Activated CD4-positive, alpha-beta memory T cell treated with anti-CD3 and anti-CD28 coated beads, Interleukin-2, amount 10 ng/mL, durations not matched to agents 7 days and 5 days (primary cell): ENCODE data around the gene PTK7. TPM values are rescaled to one million over a fixed set of nuclear protein-coding genes. Genes with fewer than 3 reads are reported as not detected.

Experiments used
- CTCF ChIA-PET: fragments of 350-600 bp; sonication (Branson Sonifier 250); formaldehyde crosslinking; loops from one replicate; lab custom pipeline; 2021; ENCODE audit warnings: antibody characterized with exemption, inconsistent platforms; lab: Charles Lee
- POLR2A ChIA-PET: fragments of 350-600 bp; sonication (Branson Sonifier 250); formaldehyde crosslinking; loops from one replicate; lab custom pipeline; 2021; ENCODE audit warnings: antibody characterized with exemption; lab: Charles Lee
- DNase-seq: peaks from one replicate; pipeline ENCODE4 v3.0.0-alpha.2; 2020
- H3K27ac Mint-ChIP-seq: one replicate; pipeline ENCODE4 v1.8.0; 2021; ENCODE audit warnings: mild to moderate bottlenecking, mixed read lengths
- H3K27me3 Mint-ChIP-seq: one replicate; pipeline ENCODE4 v1.8.0; 2021; ENCODE audit warnings: mixed read lengths
- H3K36me3 Mint-ChIP-seq: one replicate; pipeline ENCODE4 v1.8.0; 2021; ENCODE audit warnings: low read depth, mixed read lengths
- H3K4me1 Mint-ChIP-seq: one replicate; pipeline ENCODE4 v1.8.0; 2021; ENCODE audit warnings: mixed read lengths
- H3K4me3 Mint-ChIP-seq: one replicate; pipeline ENCODE4 v1.8.0; 2021; ENCODE audit warnings: mild to moderate bottlenecking, mixed read lengths
- H3K9me3 Mint-ChIP-seq: one replicate; pipeline ENCODE4 v1.8.0; 2021; ENCODE audit warnings: mixed read lengths
- total RNA-seq, 2 experiments: library from RNA; stranded (reverse); gene quantifications; one replicate each; pipeline ENCODE4 v1.2.3, GENCODE V29; 2021

Gene PTK7
- total RNA-seq = under 1 TPM; 0.23 to 0.35 TPM

DNA sequence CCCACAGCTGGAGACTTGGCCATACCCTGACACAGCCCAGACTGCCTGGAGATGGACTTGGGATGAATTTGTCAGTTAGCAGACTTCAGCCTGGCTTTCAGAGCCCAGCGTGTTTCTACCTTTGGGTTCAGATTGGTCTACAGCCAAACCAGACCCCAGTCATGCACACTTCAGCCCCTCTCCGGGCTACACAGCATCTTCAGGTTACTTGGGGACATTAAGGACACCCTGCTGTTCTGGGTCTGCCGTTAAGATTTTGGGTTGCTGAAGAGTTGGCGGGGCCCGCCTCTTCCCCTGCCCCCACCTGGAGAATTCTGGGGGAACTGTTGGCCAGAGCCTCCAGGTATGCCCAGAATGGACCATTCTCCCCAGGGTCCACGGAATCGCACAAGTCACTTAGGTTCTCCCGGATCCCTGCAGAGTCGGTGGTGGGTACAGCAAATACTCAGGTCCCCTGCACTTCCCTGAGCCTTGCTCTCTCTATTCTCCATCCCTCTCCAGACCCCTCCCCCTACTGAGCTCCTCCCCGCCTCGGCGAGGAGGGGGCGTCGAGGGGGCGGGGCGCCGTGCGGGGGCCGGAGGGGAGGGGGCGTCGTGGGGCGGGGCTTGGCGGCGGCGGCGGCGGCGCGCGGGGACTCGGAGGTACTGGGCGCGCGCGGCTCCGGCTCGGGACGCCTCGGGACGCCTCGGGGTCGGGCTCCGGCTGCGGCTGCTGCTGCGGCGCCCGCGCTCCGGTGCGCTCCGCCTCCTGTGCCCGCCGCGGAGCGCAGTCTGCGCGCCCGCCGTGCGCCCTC is at the start of gene PTK7:
TSS of gene PTK7 (plus strand) at position 645 of the 794 bp plus-strand sequence. CDS start 175 bp downstream, outside the sequence.
- POLR2A ChIA-PET = no interaction called here
- no peaks in the 10 kb centered on the region for H3K9me3 Mint-ChIP-seq
- H3K27me3 Mint-ChIP-seq = peaks cover 40% of the 10 kb centered on the region
- H3K4me1 Mint-ChIP-seq = peaks cover 3% of the 10 kb centered on the region
- no peak within 1 kb of the TSS for H3K4me3 Mint-ChIP-seq
- no peak within 1 kb of the TSS for H3K27ac Mint-ChIP-seq
- CTCF ChIA-PET = no interaction called here
- no peak for DNase-seq
- H3K36me3 Mint-ChIP-seq = no peaks in the 10 kb centered on the region

DNA sequence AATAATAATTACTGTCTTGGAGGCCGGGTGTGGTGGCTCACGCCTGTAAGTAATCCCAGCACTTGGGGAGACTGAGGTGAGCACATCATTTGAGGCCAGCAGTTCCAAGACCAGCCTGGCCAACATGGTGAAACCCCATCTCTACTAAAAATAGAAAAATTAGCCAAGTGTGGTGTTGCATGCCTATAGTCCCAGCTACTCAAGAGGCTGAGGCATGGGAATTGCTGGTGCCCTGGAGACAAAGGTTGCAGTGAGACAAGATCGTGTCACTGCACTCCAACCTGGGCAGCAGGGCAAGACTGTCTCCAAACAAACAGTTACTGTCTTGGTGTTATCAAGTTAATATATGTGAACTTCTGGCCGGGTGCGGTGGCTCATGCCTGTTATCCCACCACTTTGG is 49.7 kb upstream of the PTK7 start:
- Mint-ChIP-seq H3K9me3 (no peaks in the 10 kb centered on the region), H3K36me3 (peaks cover 56% of the 10 kb centered on the region), H3K27ac (no peak overlapping the region), H3K4me1 (peaks cover 24% of the 10 kb centered on the region), H3K27me3 (no peaks in the 10 kb centered on the region), H3K4me3 (no peak overlapping the region)
- no peak for DNase-seq
- ChIA-PET CTCF (interaction anchor here (1.3 kb wide), 1 partner anchor 118 kb away, joined by 3 read pairs; no protein-coding TSS in a partner anchor), POLR2A (interaction anchor here (0.6 kb wide), 1 partner anchor 9 kb away, joined by 4 read pairs; no protein-coding TSS in a partner anchor)

DNA sequence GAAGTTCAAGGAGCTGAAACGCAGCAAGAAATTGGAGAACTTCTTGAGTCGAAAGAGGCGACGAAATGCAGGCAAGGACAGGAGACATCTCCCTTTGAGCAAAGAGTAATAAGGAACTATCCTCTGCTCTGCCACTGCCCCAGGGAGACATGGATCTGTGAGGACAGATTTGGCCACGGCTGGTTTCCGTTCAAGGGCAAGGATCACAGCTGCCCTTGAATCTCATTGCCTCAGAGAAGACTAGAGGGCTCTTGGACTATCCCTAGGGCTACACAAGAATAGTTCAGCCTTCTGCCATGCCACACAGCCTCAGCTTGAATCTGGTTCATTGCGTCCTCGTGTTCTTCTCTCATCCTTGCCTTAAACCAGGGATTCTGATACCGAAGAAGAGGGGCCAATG is 47.0 kb upstream of the PTK7 start:
- no peak overlapping the region for H3K27ac Mint-ChIP-seq
- no peaks in the 10 kb centered on the region for H3K9me3 Mint-ChIP-seq
- no peak for DNase-seq
- peaks cover 15% of the 10 kb centered on the region for H3K4me1 Mint-ChIP-seq
- ChIA-PET POLR2A (no interaction called here), CTCF (interaction anchor here (1.3 kb wide), 1 partner anchor 115 kb away, joined by 3 read pairs; no protein-coding TSS in a partner anchor)
- peaks cover 67% of the 10 kb centered on the region for H3K36me3 Mint-ChIP-seq
- H3K27me3 Mint-ChIP-seq = no peaks in the 10 kb centered on the region
- H3K4me3 Mint-ChIP-seq = no peak overlapping the region

DNA sequence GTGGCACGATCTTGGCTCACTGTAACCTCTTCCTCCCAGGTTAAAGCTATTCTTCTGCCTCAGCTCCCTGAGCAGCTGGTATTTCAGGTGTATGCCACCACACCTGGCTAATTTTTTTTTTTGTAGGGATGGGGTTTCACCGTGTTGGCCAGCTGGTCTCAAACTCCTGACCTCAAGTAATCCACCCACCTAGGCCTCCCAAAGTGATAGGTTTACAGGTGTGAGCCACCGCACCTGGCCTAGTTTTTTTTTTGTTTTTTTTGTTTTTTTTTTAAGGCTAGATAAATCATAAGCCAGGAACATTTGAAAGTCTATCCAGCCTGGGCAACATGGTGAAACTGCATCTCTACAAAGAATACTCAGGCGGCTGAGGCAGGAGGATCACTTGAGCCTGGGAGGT is 43.8 kb upstream of the PTK7 start:
- Mint-ChIP-seq H3K9me3 (no peaks in the 10 kb centered on the region), H3K4me3 (no peak overlapping the region), H3K36me3 (peaks cover 49% of the 10 kb centered on the region), H3K27me3 (no peaks in the 10 kb centered on the region), H3K4me1 (peaks cover 5% of the 10 kb centered on the region), H3K27ac (no peak overlapping the region)
- DNase-seq = no peak
- CTCF ChIA-PET = interaction anchor here (0.5 to 1.7 kb wide), 2 partner anchors 111 to 432 kb away, joined by 3 to 5 read pairs; no protein-coding TSS in a partner anchor
- POLR2A ChIA-PET = interaction anchor here (1.6 kb wide), 1 partner anchor 18 kb away, joined by 3 read pairs; no protein-coding TSS in a partner anchor

DNA sequence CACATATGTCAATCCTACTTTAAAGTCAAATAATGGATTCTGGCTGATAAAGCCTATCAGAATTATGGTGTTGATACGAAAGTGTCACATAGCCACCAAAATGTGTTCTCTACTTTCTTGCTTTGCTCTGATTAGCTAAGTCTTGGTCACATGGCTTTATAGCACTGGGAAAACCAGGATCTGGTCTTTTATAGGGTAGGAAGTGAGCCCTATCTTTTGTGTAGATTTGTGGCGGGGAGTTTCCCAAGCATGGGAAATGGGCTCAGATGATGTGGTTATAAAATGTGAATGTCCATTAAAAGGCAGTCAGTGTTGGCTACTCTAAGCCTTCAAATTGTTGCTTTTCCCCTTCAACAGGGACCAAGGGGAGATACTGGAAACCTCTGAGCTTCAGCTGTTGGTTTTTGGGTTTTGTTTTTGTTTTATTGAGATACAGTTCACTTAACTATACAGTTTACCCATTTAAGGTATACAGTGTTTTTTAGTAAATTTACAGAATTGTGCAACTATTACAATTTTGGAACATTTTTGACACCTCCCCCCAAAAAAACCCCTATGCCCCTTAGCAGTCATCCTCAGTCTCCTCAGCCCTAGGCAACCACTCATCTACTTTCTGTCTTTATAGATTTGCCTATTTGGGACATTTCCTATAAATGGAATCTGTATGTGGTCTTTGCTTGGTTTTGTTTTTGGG is 42.5 kb upstream of the PTK7 start:
- Mint-ChIP-seq H3K36me3 (peaks cover 52% of the 10 kb centered on the region), H3K9me3 (no peaks in the 10 kb centered on the region), H3K27ac (peak overlapping the region; percentile 12), H3K27me3 (no peaks in the 10 kb centered on the region), H3K4me3 (no peak overlapping the region), H3K4me1 (peaks cover 5% of the 10 kb centered on the region)
- no peak for DNase-seq
- CTCF ChIA-PET = interaction anchor here (1.7 kb wide), 1 partner anchor 110 kb away, joined by 5 read pairs; no protein-coding TSS in a partner anchor
- POLR2A ChIA-PET = interaction anchor here (1.7 kb wide), 1 partner anchor 13 kb away, joined by 5 read pairs; the partner anchor contains the start of gene RRP36

DNA sequence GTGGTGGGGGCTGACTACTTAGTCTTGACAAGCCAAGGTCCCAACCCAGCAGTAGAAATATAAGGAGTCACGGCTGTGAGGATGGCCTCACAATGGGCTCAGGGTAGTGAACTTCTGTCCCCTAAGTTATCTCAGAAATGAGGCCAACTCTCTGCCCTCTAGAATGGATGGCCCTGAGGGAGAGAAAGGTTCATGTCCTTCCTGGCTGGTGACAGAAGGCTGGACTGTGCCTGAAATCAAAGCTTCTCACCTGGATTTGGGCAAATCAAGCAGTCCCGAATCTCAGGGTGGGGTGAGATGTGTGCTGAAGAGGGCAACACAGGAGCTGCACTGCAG is 42.0 kb upstream of the PTK7 start:
- H3K4me1 Mint-ChIP-seq = peaks cover 5% of the 10 kb centered on the region
- no peak overlapping the region for H3K27ac Mint-ChIP-seq
- CTCF ChIA-PET = interaction anchor here (0.8 kb wide), 1 partner anchor 18 kb away, joined by 4 read pairs; no protein-coding TSS in a partner anchor
- no peaks in the 10 kb centered on the region for H3K27me3 Mint-ChIP-seq
- POLR2A ChIA-PET = interaction anchor here (1.7 kb wide), 1 partner anchor 13 kb away, joined by 5 read pairs; the partner anchor contains the start of gene RRP36
- no peak overlapping the region for H3K4me3 Mint-ChIP-seq
- DNase-seq = no peak
- H3K9me3 Mint-ChIP-seq = no peaks in the 10 kb centered on the region
- H3K36me3 Mint-ChIP-seq = peaks cover 50% of the 10 kb centered on the region

DNA sequence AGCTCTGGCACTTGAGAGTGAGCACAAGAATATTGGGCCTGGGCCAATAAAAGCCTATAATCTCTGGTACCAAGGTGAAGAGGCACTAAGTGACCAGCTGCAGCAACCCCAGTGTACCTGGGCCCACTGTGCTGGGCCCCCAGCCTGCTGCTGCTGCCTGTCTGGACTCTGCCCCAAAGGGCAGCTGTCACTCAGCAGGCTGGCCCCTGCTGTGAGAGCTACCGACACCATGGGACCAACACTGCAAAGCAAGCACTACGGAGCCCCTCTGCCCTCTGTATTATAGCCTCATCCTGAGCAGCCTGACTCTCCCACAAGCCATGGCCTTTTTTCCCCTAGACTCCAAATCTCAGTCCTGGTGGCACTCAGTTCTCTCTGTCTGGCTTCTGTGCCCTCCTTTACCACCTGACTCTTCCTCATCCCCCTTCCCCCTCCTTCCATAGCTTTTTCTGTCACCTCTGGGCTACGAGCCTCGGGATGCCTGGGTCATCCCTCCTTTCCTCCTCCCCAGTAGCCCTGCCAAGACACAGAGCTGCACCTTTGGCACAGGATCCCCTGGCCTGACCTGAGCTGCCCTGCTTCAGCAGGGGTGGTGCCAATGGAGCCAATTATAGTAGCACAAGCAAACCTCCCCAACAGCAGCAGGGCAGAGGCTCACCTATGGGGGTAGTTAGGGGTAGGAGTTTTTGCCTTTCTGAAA is 40.5 kb upstream of the PTK7 start:
- POLR2A ChIA-PET = interaction anchor here (0.8 to 1.2 kb wide), 3 partner anchors 10 to 392 kb away, joined by 3 to 4 read pairs (median 3); partner anchors contain the start of gene ABCC10
- no peaks in the 10 kb centered on the region for H3K9me3 Mint-ChIP-seq
- H3K27ac Mint-ChIP-seq = no peak overlapping the region

DNA sequence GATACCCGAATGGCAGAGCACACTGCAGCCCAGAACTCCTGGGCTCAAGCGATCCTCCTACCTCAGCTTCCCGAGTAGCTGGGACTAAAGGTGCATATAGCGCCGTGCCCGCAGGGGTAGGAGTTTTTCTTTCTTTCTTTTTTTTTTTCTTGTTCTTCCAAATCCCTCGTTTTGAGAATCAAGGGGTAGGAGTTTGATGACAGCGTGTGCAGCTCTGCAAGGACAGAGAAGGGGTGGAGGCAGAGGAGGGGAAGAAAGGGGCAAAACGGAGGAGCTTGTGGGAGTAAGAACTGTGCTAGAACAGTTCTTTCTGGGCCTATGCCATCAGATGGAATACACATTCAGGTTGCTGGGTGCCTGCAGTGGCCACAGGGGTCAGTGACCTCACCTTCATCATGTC is 39.4 kb upstream of the PTK7 start:
- Mint-ChIP-seq H3K27me3 (no peaks in the 10 kb centered on the region), H3K4me1 (peaks cover 5% of the 10 kb centered on the region), H3K27ac (no peak overlapping the region), H3K4me3 (no peak overlapping the region), H3K9me3 (no peaks in the 10 kb centered on the region), H3K36me3 (peaks cover 42% of the 10 kb centered on the region)
- no peak for DNase-seq
- POLR2A ChIA-PET = no interaction called here
- CTCF ChIA-PET = no interaction called here

More for the DNA sequence above, 40.5 kb upstream of the PTK7 start:
- no peak for DNase-seq
- CTCF ChIA-PET = no interaction called here
- Mint-ChIP-seq H3K4me1 (peaks cover 5% of the 10 kb centered on the region), H3K27me3 (no peaks in the 10 kb centered on the region), H3K36me3 (peaks cover 47% of the 10 kb centered on the region), H3K4me3 (no peak overlapping the region)

DNA sequence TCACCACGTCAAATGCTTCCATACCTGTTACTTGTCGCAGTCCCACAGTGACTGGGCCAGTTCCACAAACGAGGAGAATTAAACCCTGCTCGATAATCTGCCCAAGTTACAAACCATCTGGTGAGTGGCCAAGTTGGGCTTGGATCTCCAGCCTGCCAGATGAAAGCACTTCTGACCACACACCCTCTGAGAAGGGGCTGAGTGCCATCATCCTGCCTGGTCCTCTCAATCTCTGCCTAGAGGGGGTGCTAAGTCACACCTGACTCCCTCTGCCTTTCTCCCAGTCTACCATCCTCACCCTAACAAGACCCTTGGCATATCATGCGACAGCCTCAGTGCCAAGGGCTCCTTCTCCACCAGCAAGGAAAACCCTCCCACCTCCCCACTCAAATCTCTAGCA is 38.9 kb upstream of the PTK7 start:
- ChIA-PET CTCF (no interaction called here), POLR2A (no interaction called here)
- Mint-ChIP-seq H3K9me3 (no peaks in the 10 kb centered on the region), H3K27me3 (no peaks in the 10 kb centered on the region), H3K4me1 (peaks cover 3% of the 10 kb centered on the region), H3K27ac (no peak overlapping the region), H3K4me3 (no peak overlapping the region), H3K36me3 (peaks cover 41% of the 10 kb centered on the region)
- DNase-seq = no peak

DNA sequence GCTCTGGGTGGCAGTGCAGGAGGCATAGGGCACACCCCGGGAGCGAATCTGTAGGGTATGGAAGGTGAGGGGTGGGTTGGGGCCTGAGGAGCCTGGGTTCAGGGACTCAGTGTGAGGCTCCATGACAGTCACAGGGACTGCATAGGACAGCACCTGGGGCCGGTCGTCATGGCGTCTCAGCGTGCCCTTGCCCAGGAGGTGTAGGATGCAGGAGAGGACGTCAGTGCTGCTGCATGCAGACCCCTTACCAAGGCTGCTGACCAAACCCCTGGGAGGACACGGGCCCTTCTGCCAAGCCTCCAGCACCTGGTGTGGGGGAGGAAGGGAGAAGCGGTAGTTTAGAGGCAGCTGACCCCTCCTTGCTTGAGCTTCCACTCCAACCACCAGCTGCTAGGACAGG is 38.4 kb upstream of the PTK7 start:
- peaks cover 44% of the 10 kb centered on the region for H3K36me3 Mint-ChIP-seq
- peaks cover 3% of the 10 kb centered on the region for H3K4me1 Mint-ChIP-seq
- ChIA-PET CTCF (no interaction called here), POLR2A (no interaction called here)
- no peak for DNase-seq
- H3K9me3 Mint-ChIP-seq = no peaks in the 10 kb centered on the region
- no peaks in the 10 kb centered on the region for H3K27me3 Mint-ChIP-seq
- no peak overlapping the region for H3K27ac Mint-ChIP-seq
- no peak overlapping the region for H3K4me3 Mint-ChIP-seq

DNA sequence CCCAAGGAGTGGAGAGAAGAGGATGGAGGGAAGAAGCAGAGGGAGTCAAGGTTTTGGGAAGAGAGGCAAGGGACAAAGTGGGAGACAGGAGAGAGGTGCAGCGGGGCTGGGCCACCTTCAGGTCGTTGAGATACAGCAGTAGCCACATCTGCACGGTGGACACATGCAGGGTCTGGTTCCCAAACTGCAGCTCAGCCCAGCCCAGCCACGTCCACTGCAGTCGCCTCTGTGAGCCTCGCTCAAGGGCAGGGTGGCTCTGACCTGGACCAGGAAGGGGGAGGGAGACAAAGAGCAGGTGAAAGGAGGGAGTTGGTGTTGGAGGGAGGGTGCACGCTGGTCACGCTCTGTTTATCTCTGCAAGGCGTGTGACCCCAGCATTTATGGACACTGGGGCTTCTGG is 37.4 kb upstream of the PTK7 start:
- POLR2A ChIA-PET = no interaction called here
- CTCF ChIA-PET = interaction anchor here (0.6 kb wide), 1 partner anchor 23 kb away, joined by 5 read pairs; no protein-coding TSS in a partner anchor
- no peak for DNase-seq
- H3K36me3 Mint-ChIP-seq = peaks cover 40% of the 10 kb centered on the region
- no peaks in the 10 kb centered on the region for H3K27me3 Mint-ChIP-seq
- H3K4me1 Mint-ChIP-seq = no peaks in the 10 kb centered on the region
- H3K27ac Mint-ChIP-seq = peak overlapping the region; percentile 35
- H3K4me3 Mint-ChIP-seq = no peak overlapping the region
- no peaks in the 10 kb centered on the region for H3K9me3 Mint-ChIP-seq

DNA sequence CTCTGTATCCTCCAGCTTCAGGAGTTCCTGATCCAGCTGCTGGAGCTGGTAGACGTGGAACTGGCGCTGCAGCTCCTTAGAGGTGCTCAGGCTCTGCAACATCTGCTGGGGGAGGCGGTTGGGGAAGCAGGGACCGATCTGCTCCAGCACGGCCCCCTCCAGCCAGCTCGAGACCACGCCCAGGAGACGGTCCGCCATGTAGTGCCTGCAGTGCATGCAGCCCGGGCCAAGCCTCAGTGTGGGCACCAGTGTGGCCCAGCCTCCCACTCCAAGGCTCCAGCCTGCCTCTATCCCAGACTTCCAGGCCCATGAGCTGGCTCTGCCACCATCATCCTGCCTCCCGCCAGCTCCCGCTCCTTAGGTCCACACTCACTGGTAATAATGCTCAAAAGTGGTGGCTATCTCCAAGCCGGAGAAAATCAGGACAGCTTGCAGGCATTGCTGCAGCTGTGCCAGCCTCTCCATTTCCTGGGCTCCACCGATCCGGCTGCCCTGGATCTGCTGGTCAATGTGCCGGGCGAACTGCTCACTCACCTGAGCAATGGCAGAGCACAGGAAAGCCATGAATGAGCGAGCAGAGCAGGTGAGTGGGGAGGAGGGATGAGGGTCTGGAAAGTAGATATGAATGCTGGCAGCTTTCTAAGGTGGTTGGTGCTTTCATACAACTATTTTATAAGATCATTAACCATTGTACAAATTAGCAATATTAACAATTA is 35.4 kb upstream of the PTK7 start:
- ChIA-PET POLR2A (interaction anchor here (0.9 to 1.0 kb wide), 2 partner anchors 9 to 13 kb away, joined by 3 read pairs; partner anchors contain the start of gene CUL7), CTCF (no interaction called here)
- no peak overlapping the region for H3K27ac Mint-ChIP-seq
- no peaks in the 10 kb centered on the region for H3K4me1 Mint-ChIP-seq
- no peaks in the 10 kb centered on the region for H3K27me3 Mint-ChIP-seq
- H3K36me3 Mint-ChIP-seq = peaks cover 32% of the 10 kb centered on the region
- H3K4me3 Mint-ChIP-seq = no peak overlapping the region
- no peaks in the 10 kb centered on the region for H3K9me3 Mint-ChIP-seq
- no peak for DNase-seq
